PC-9 (cell line): ENCODE data around the gene CALCOCO2. TPM values are rescaled to one million over a fixed set of nuclear protein-coding genes. Genes with fewer than 3 reads are reported as not detected.

ENCODE experiments used
- BruUV-seq: library from RNA; stranded (reverse); fragments of 400-500 nt; replicated peaks from 2 replicates; lab custom pipeline; 2021; lab: Mats Ljungman, UMichigan
- CTCF ChIA-PET: fragments of 300-600 bp; sonication (Branson Sonifier 250); formaldehyde crosslinking; loops from one replicate; lab custom pipeline; 2022; ENCODE audit warnings: antibody characterized with exemption; lab: Charles Lee
- POLR2A ChIA-PET: fragments of 300-600 bp; sonication (Branson Sonifier 250); formaldehyde crosslinking; loops from one replicate; lab custom pipeline; 2022; ENCODE audit warnings: antibody characterized with exemption; ENCODE audit not compliant: unreplicated experiment; lab: Charles Lee
- DNase-seq, 2 experiments: peaks; one replicate each; pipeline versions ENCODE4 v3.0.0 to v3.0.0-alpha.2; 2015 to 2022; ENCODE audit warnings: mixed read lengths in 1 of 2
- H2AFZ ChIP-seq: fragments of 200-600 bp; sonication (generic); 2 replicates; pipeline ENCODE4 v1.8.1; 2017; ENCODE audit warnings: antibody characterized with exemption
- H3F3A ChIP-seq: fragments of 200-600 bp; sonication (generic); 2 replicates; pipeline ENCODE4 v1.8.1; 2017; ENCODE audit warnings: antibody characterized with exemption, mild to moderate bottlenecking, low read depth; ENCODE audit not compliant: insufficient read depth
- H3K27ac ChIP-seq: fragments of 200-600 bp; sonication (generic); 2 replicates; pipeline ENCODE4 v1.6.1; 2016; ENCODE audit warnings: mixed run types
- H3K27me3 ChIP-seq: fragments of 200-600 bp; sonication (generic); 2 replicates; pipeline ENCODE4 v1.6.1; 2016; ENCODE audit warnings: low read depth, mixed run types; ENCODE audit not compliant: insufficient read depth
- H3K36me3 ChIP-seq: fragments of 200-600 bp; sonication (generic); 2 replicates; pipeline ENCODE4 v1.6.1; 2016; ENCODE audit warnings: low read depth, mixed run types
- H3K4me1 ChIP-seq: fragments of 200-600 bp; sonication (generic); replicated peaks from 2 replicates; pipeline ENCODE4 v1.6.1; 2016; ENCODE audit warnings: mixed run types; ENCODE audit not compliant: insufficient read depth
- H3K4me2 ChIP-seq: fragments of 200-600 bp; sonication (generic); 2 replicates; pipeline ENCODE4 v1.6.1; 2017; ENCODE audit warnings: mixed run types
- H3K4me3 ChIP-seq: fragments of 200-600 bp; sonication (generic); 2 replicates; pipeline ENCODE4 v1.6.1; 2016; ENCODE audit warnings: mixed run types
- H3K79me2 ChIP-seq: fragments of 200-600 bp; sonication (generic); 2 replicates; pipeline ENCODE4 v1.6.1; 2017; ENCODE audit warnings: low read depth, mixed run types
- H3K9me2 ChIP-seq: fragments of 200-600 bp; sonication (generic); 2 replicates; pipeline ENCODE4 v1.8.1; 2017; ENCODE audit warnings: mild to moderate bottlenecking; ENCODE audit not compliant: insufficient read depth
- H3K9me3 ChIP-seq: fragments of 200-600 bp; sonication (generic); 2 replicates; pipeline ENCODE4 v1.8.1; 2016; ENCODE audit warnings: low read depth; ENCODE audit not compliant: insufficient read depth
- H4K20me1 ChIP-seq: fragments of 200-600 bp; sonication (generic); 2 replicates; pipeline ENCODE4 v1.8.1; 2017; ENCODE audit not compliant: insufficient read depth
- CTCF ChIP-seq: fragments of 200-600 bp; sonication (generic); conservative IDR thresholded peaks from 2 replicates; pipeline ENCODE4 v1.6.1; 2017; ENCODE audit warnings: mixed run types, antibody characterized with exemption, mild to moderate bottlenecking, moderate library complexity
- EZH2 ChIP-seq: fragments of 200-600 bp; sonication (generic); IDR thresholded peaks from 2 replicates; pipeline ENCODE4 v1.8.0; 2017; ENCODE audit warnings: antibody characterized with exemption, low read depth
- intact Hi-C: fragments of 100-400 bp; cut with micrococcal nuclease; formaldehyde crosslinking; loops from one replicate; pipeline ENCODE4 v1.10.0; 2022; ENCODE audit not compliant: unreplicated experiment
- total RNA-seq: library from RNA; stranded (reverse); gene quantifications from 2 replicates; pipeline ENCODE4 v1.2.3, GENCODE V29; 2021

CALCOCO2 gene
- total RNA-seq, 1 experiment from 2014 or later = 95.9 TPM

GRCh38 chr17:48799069-48799723 is 31.6 kb upstream of the CALCOCO2 start:
- ChIA-PET CTCF (no interaction called here), POLR2A (no interaction called here)
- Histone ChIP-seq H3K9me2 (no peaks in the 10 kb centered on the region), H3K9me3 (no peaks in the 10 kb centered on the region), H3K27me3 (peaks cover 29% of the 10 kb centered on the region), H3K4me3 (no peak overlapping the region), H3F3A (no peaks in the 10 kb centered on the region), H4K20me1 (no peaks in the 10 kb centered on the region), H3K4me1 (no peaks in the 10 kb centered on the region), H2AFZ (no peak overlapping the region), H3K4me2 (no peak overlapping the region), H3K36me3 (no peaks in the 10 kb centered on the region), H3K79me2 (no peaks in the 10 kb centered on the region), H3K27ac (no peak overlapping the region)
- DNase-seq = no peak
- intact Hi-C loops = no loop called here
- BruUV-seq = no TSS peak
- TF ChIP-seq EZH2 (no peak), CTCF (no peak)

GRCh38 chr17:48800626-48801217 is 30.1 kb upstream of the CALCOCO2 start:
- H3K27me3 ChIP-seq = peaks cover 29% of the 10 kb centered on the region
- H3K36me3 ChIP-seq = no peaks in the 10 kb centered on the region
- no TSS peak for BruUV-seq
- no peaks in the 10 kb centered on the region for H3K79me2 ChIP-seq
- no peaks in the 10 kb centered on the region for H3K9me3 ChIP-seq
- H2AFZ ChIP-seq = no peak overlapping the region
- no peak for TF ChIP-seq CTCF
- TF ChIP-seq EZH2 = no peak
- no peak overlapping the region for H3K4me3 ChIP-seq
- H3K4me1 ChIP-seq = no peaks in the 10 kb centered on the region
- H3K4me2 ChIP-seq = no peak overlapping the region
- ChIA-PET POLR2A (no interaction called here), CTCF (no interaction called here)
- no peaks in the 10 kb centered on the region for H4K20me1 ChIP-seq
- H3K9me2 ChIP-seq = no peaks in the 10 kb centered on the region
- intact Hi-C loops = no loop called here
- no peaks in the 10 kb centered on the region for H3F3A ChIP-seq
- DNase-seq = no peak
- H3K27ac ChIP-seq = no peak overlapping the region

- H3K27ac ChIP-seq = no peak overlapping the region
- no peak overlapping the region for H2AFZ ChIP-seq
- ChIA-PET POLR2A (no interaction called here), CTCF (interaction anchor here (0.7 to 2.7 kb wide), 2 partner anchors 74 to 660 kb away, joined by 4 to 13 read pairs; no protein-coding TSS in a partner anchor)
- H3K27me3 ChIP-seq = peaks cover 16% of the 10 kb centered on the region
- H3K4me2 ChIP-seq = 0 out of 2 replicates have a peak overlapping the region, but pooled peaks have one; percentile 14
- no peaks in the 10 kb centered on the region for H3K4me1 ChIP-seq
- no peaks in the 10 kb centered on the region for H4K20me1 ChIP-seq
- no peaks in the 10 kb centered on the region for H3K79me2 ChIP-seq
- no peak overlapping the region for H3K4me3 ChIP-seq
- peak in 1 of 2 experiments; percentile 57 for DNase-seq
- no peaks in the 10 kb centered on the region for H3K9me2 ChIP-seq
- TF ChIP-seq EZH2 (no peak), CTCF (peak; percentile 99)
- no peaks in the 10 kb centered on the region for H3F3A ChIP-seq
- H3K9me3 ChIP-seq = no peaks in the 10 kb centered on the region
- H3K36me3 ChIP-seq = no peaks in the 10 kb centered on the region
- intact Hi-C loops = loop anchor here (1.0 kb wide), 2 partner anchors 74 to 227 kb away; no protein-coding TSS in a partner anchor
- no TSS peak for BruUV-seq
These were observed 25.9 kb upstream of the CALCOCO2 start for GRCh38 chr17:48804936-48805411.
